ENCODE results near the gene DUOXA1.

Gene DUOXA1

GRCh38 chr15:45164914-45165313, 35.2 kb upstream of the DUOXA1 start (continued):
- no peak for TF ChIP-seq ZBTB11 (tag by site-specific recombination; conservative IDR thresholded peaks at IDR 0.05; ENCODE audit: low read depth)
- TF ChIP-seq ZNF426 (tag by site-specific recombination; IDR thresholded peaks at IDR 0.05): no peak
- no peak for TF ChIP-seq ZBTB7A (tag by site-specific recombination; IDR thresholded peaks at IDR 0.05; ENCODE audit: low read depth)
- no peak for TF ChIP-seq ZNF639 (tag by site-specific recombination; IDR thresholded peaks at IDR 0.05)
- TF ChIP-seq ZNF18 (tag by site-specific recombination; IDR thresholded peaks at IDR 0.05): no peak
- TF ChIP-seq ZBTB49 (tag by site-specific recombination; IDR thresholded peaks at IDR 0.05; ENCODE audit: low read depth): no peak

GRCh38 chr15:45163508-45163856, 33.8 kb upstream of the DUOXA1 start:
- Histone ChIP-seq H3K27ac (ENCODE audit: extremely low read depth, low read depth, low read length) (no peak overlapping the region), H3K4me1 (ENCODE audit: control insufficient read depth, insufficient read depth, low read length) (0 out of 2 replicates have a peak, but pooled peaks cover 2% of the 10 kb centered on the region), H3K9me3 (ENCODE audit: control insufficient read depth, insufficient read depth, low read depth, low read length) (no peaks in the 10 kb centered on the region), H3K36me3 (ENCODE audit: control insufficient read depth in 2 of 2, insufficient read depth in 1 of 2, low read length in 2 of 2) (no peaks in the 10 kb centered on the region), H3K4me3 (ENCODE audit: low read depth, low read length) (no peak overlapping the region)
- POLR2A ChIA-PET: interaction anchor here (0.9 to 1.6 kb wide), 4 partner anchors 36 to 239 kb away, joined by 3 to 7 read pairs (median 4); a partner anchor contains a TSS
- TF ChIP-seq ZNF350 (tag by site-specific recombination; IDR thresholded peaks at IDR 0.05) (no peak), ZBTB49 (tag by site-specific recombination; IDR thresholded peaks at IDR 0.05; ENCODE audit: low read depth) (no peak), ZNF148 (tag by site-specific recombination; IDR thresholded peaks at IDR 0.05; ENCODE audit: borderline replicate concordance) (no peak)
- CTCF ChIA-PET: interaction anchor here (0.5 to 4.4 kb wide), 27 partner anchors 8 to 450 kb away, joined by 3 to 60 read pairs (median 5); a partner anchor contains a TSS

Data from HEK293 (cell line).